Measurements from ENCODE around the gene FUT7. TPM values are rescaled to one million over a fixed set of nuclear protein-coding genes. Genes with fewer than 3 reads are reported as not detected.

The FUT7 gene
- total RNA-seq, 4 donors from 2014 or later, result not detected

GRCh38 chr9:137054932-137055384, 23.1 kb upstream of the FUT7 start:
- DNase-seq, result no peak
- peaks cover 6 to 29% of the 10 kb centered on the region in 2 donors for H3K4me1 ChIP-seq
- H3K9me3 ChIP-seq, result no peaks in the 10 kb centered on the region
- TF ChIP-seq POLR2A (IDR thresholded peaks at IDR 0.05) (no peak), CTCF (IDR thresholded peaks at IDR 0.05) (no peak)
- no peak overlapping the region for H3K4me3 ChIP-seq
- peaks cover 0 to 5% of the 10 kb centered on the region in 2 donors for H3K27me3 ChIP-seq
- peak overlapping the region; percentile 58 to 65 for H3K27ac ChIP-seq
- intact Hi-C loops (cut with DNase I; ENCODE audit: low total_unique reads), result no loop called here
- H3K36me3 ChIP-seq, result no peaks in the 10 kb centered on the region

GRCh38 chr9:137053944-137054931, 22.4 kb upstream of the FUT7 start, which contains the start of gene ENTPD2:
Gene ENTPD2, minus strand, starts transcription at chr9:137054061. Its CDS starts 64 bp downstream, at chr9:137053997.
- peaks cover 6 to 29% of the 10 kb centered on the region in 2 donors for H3K4me1 ChIP-seq
- peaks cover 5% of the 10 kb centered on the region in 2 donors for H3K27me3 ChIP-seq
- H3K27ac ChIP-seq, result peak within 1 kb of the TSS in 1 of 2 donors; percentile 65
- no peak for DNase-seq
- H3K36me3 ChIP-seq, result no peaks in the 10 kb centered on the region
- intact Hi-C loops (cut with DNase I; ENCODE audit: low total_unique reads), result no loop called here
- TF ChIP-seq CTCF (IDR thresholded peaks at IDR 0.05), result no peak
- TF ChIP-seq POLR2A (IDR thresholded peaks at IDR 0.05), result no peak
- H3K9me3 ChIP-seq, result no peaks in the 10 kb centered on the region
- H3K4me3 ChIP-seq, result peak within 1 kb of the TSS in 1 of 2 donors; percentile 19

GRCh38 chr9:137052998-137053943, 21.4 kb upstream of the FUT7 start:
- peaks cover 6 to 29% of the 10 kb centered on the region in 2 donors for H3K4me1 ChIP-seq

GRCh38 chr9:137052293-137052692, 20.4 kb upstream of the FUT7 start:
- TF ChIP-seq POLR2A (IDR thresholded peaks at IDR 0.05) (no peak), CTCF (IDR thresholded peaks at IDR 0.05) (no peak)
- Histone ChIP-seq H3K36me3 (no peaks in the 10 kb centered on the region), H3K27ac (no peak overlapping the region), H3K4me1 (peaks cover 6 to 29% of the 10 kb centered on the region in 2 donors), H3K4me3 (no peak overlapping the region), H3K27me3 (peaks cover 5 to 13% of the 10 kb centered on the region in 2 donors), H3K9me3 (no peaks in the 10 kb centered on the region)
- DNase-seq, result no peak
- intact Hi-C loops (cut with DNase I; ENCODE audit: low total_unique reads), result no loop called here

More at GRCh38 chr9:137052998-137053943, 21.4 kb upstream of the FUT7 start:
- Histone ChIP-seq H3K9me3 (no peaks in the 10 kb centered on the region), H3K27ac (no peak overlapping the region), H3K4me3 (peak overlapping the region in 1 of 2 donors; percentile 19), H3K36me3 (no peaks in the 10 kb centered on the region), H3K27me3 (peaks cover 5 to 13% of the 10 kb centered on the region in 2 donors)
- no peak for TF ChIP-seq POLR2A (IDR thresholded peaks at IDR 0.05)
- no peak for TF ChIP-seq CTCF (IDR thresholded peaks at IDR 0.05)
- intact Hi-C loops (cut with DNase I; ENCODE audit: low total_unique reads), result no loop called here
- DNase-seq, result no peak
